GM19240 (cell line): ENCODE data around the gene ZNF618.

Experiments used
- DNase-seq: peaks from one replicate; pipeline ENCODE4 v3.0.0; 2011; ENCODE audit warnings: low spot score; ENCODE audit not compliant: insufficient read length

The ZNF618 gene

GRCh38 chr9:114001410-114001685 is 125.2 kb downstream of the ZNF618 start:
- DNase-seq, result no peak

- DNase-seq, result no peak
Measured at GRCh38 chr9:114001794-114002261, 125.7 kb downstream of the ZNF618 start.

- no peak for DNase-seq
Measured at GRCh38 chr9:114002271-114002985, 126.3 kb downstream of the ZNF618 start.

- DNase-seq, result no peak
Measured at GRCh38 chr9:114002986-114003350, 126.9 kb downstream of the ZNF618 start.

- DNase-seq, result no peak
Measured at GRCh38 chr9:114003351-114003750, 127.2 kb downstream of the ZNF618 start.

- DNase-seq, result no peak
Measured at GRCh38 chr9:114003758-114004157, 127.6 kb downstream of the ZNF618 start.

- no peak for DNase-seq
Measured at GRCh38 chr9:114004221-114004716, 128.2 kb downstream of the ZNF618 start.

- no peak for DNase-seq
Measured at GRCh38 chr9:114005371-114006154, 129.5 kb downstream of the ZNF618 start.

- DNase-seq, result no peak
Measured at GRCh38 chr9:114006155-114006550, 130.0 kb downstream of the ZNF618 start.

GRCh38 chr9:114006931-114007691 is 131.0 kb downstream of the ZNF618 start:
- DNase-seq, result no peak

- DNase-seq, result no peak
Measured at GRCh38 chr9:114007991-114008666, 132.0 kb downstream of the ZNF618 start.

GRCh38 chr9:114008667-114009410 is 132.7 kb downstream of the ZNF618 start:
- DNase-seq, result no peak

GRCh38 chr9:114011313-114011712 is 135.2 kb downstream of the ZNF618 start:
- no peak for DNase-seq

GRCh38 chr9:114012126-114012525 is 136.0 kb downstream of the ZNF618 start:
- no peak for DNase-seq

GRCh38 chr9:114014044-114014443 is 137.9 kb downstream of the ZNF618 start:
- DNase-seq, result no peak

GRCh38 chr9:114015607-114016006 is 139.5 kb downstream of the ZNF618 start:
- DNase-seq, result no peak

- DNase-seq, result no peak
Measured at GRCh38 chr9:114016101-114016500, 140.0 kb downstream of the ZNF618 start.

- no peak for DNase-seq
Measured at GRCh38 chr9:114016629-114017423, 140.7 kb downstream of the ZNF618 start.

GRCh38 chr9:114017741-114018715 is 141.9 kb downstream of the ZNF618 start:
- DNase-seq, result no peak
